Activated naive CD4-positive, alpha-beta T cell treated with Interleukin-2 at 50 U/mL for 16 hours (primary cell): ENCODE results near the gene TADA2B.

Experiments
- DNase-seq: peaks from one replicate; pipeline ENCODE4 v3.0.0-alpha.2; 2020

TADA2B gene

DNA sequence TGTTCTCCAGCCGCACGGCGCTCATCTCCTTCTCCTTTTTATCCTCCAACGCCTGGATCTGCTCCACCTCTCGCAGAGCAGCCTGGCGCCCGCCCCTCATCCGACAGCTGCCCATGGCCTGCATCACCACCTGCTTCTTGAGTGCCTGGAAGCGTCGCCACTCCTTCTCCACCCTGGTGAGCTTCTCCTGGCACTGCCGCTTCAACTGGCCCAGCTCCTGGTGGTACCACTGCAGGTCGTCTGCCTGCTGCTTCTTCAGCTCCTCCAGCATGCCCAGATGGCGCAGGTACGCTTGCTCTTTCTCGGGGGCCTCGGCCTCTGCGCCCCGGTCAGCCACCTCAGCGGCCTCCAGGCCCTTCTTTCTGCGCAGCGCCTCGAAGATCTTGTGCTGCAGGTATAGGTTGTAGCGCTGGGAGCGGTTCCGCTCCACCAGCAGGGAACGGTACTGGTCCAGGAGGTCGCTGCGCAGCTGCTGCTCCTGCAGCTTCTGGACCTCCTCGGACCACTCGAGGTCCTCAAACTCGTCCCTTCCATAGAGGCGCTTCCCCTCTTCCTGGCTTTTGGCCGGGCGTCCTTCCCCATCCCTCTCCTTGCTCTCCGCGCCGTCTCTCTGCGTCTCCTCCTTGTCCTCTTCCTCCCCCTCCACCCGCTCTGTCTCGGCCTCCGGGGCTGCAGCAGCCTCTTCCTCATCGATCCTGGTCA is 1.2 kb upstream of the TADA2B start:
- DNase-seq: no peak

DNA sequence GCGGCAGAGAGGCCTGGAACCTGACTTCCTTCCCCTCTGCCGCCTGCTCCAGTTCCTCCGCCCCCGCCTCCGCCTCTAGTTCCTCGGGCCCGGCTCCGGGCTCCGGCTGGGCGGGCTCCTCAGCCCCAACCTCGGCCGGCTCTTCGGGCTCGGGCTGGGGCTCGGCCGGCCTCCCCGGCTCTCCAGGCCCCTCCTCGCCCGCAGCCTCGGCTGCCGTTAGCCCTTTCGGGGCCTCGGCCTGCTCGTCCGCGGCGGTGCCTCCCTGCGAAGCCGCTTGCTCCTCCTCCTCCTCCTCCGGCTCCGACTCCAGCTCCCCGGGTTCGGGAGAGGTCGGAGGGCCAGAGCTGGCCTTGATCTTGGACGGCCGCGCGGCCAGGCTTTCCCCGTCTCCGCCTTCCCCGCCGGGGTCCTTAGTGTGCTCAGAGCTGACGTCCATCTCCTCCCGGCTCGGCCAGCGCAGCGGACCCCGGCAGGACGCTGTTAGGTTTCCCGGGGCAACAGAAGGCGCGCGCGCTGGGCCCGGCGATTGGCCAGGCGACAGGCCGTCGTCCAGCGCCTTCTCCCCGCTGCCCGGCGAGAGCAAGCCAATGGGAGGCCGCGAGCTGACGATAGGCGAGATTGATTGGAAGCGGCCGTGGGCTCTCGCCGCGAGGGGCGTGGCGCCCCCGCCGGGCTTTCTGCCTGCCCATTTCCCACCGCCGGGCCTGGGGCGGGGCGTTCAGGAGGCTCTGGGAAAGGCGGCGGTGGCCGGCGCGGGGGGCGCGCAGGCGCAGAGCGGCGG is 479 bp upstream of the TADA2B start:
- peak; percentile 94 for DNase-seq

- no peak for DNase-seq
Observed at GRCh38 chr4:7044137-7044930, 1.2 kb downstream of the TADA2B start.

DNA sequence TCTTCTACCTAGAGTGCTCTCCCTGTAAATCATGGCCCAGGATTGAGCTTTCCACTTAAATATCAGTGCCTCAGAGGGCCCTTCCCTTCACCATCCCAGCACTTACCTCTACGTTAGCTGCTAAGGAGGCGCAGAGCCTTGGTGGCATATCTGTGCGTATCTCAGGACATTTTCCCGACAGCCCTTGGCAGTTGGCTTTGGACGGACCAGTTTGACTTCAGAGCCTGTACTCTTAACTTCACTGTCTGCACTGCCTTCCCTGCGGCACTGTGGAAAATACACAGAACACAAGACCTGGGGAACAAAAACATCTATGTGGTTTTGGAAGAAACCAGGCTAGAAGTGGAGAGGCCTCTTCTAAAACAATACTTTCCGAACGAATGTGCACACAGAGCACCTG is 2.4 kb downstream of the TADA2B start:
- DNase-seq: no peak

DNA sequence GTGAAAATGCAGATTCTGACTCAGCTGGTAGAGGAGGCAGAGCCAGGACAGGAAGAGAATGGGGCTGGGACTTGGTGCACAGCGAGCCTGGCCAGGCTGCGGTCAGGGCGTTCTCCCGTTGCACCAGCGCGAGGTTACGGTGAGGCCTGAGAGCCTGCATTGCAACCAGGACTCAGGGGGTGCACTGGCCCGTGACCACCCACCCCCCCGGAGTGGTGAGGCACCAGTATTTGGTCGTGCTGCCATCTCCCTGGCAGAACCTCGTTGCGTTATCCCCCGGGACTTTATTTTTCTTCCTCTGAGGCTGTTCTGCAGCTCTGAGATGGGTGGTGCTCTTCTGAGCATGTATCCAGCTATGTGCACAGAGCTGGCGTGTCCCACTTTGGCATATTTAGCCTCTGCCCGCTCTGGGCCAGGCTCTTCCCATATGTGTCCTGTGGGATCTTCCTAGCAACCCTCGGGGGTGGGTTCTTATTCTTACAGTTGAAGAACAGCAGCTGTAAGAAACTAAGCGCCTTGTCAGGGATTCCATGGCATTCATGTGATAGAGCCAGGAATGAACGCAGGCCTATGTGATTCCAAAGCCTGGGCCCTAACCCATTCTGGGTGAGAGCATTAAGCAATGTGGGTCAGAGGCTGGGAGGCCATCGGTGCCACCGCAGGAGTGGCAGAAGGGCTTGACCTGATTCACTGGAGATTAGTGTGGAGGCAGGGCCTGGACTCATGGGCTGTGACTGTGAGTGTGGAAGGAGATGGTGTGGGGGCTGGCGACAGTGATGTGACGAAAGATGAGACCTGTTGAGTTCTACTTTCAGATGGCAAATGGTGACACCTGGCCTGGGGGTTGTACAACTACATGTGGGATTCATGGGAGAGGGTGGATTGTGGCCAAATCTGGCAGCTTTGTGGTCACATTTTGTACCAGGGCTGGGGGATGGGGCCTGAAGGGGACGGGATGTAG is 3.1 kb downstream of the TADA2B start:
- DNase-seq: no peak

DNA sequence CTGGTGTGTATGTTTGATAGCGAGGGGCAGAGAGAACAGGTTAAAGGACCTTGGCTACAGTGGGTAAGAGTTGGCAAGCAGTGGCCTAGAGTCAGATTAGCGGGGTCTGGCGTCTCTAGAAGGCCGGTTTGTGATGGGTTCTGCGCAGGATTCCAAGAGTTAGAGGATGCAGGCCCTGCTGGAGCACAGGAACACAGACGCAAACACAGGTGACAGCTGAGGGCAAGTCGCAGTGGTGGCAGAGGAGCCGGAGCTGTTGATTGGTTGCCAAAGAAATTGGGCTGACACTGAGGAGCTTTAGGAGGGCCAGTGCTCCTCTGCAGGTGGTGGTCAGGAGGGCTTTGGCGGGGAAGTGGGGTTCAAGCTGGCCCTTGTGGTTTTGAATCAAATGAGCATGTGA is 3.8 kb downstream of the TADA2B start:
- DNase-seq: no peak

DNA sequence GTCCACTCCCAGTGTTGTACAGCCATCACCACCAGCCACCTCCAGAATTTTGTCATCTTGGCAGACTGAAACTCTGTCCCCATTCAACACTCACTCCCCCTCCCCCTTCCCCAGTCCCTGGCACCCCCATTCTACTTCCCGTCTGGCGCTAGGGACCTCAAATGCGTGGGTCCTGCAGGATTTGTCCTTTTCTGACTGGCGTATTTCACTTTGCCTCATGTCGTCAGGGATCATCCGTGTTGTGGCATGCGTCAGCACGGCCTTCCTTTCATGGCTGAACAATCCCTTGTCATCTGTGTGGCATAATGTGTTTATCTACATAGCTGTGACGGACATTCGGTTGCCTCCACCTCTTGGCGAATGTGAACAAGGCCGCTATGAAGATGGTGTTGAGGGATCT is 5.5 kb downstream of the TADA2B start:
- no peak for DNase-seq

GRCh38 chr4:7049295-7049694 is 6.1 kb downstream of the TADA2B start:
- DNase-seq: no peak

GRCh38 chr4:7049739-7050138 is 6.6 kb downstream of the TADA2B start:
- no peak for DNase-seq

DNA sequence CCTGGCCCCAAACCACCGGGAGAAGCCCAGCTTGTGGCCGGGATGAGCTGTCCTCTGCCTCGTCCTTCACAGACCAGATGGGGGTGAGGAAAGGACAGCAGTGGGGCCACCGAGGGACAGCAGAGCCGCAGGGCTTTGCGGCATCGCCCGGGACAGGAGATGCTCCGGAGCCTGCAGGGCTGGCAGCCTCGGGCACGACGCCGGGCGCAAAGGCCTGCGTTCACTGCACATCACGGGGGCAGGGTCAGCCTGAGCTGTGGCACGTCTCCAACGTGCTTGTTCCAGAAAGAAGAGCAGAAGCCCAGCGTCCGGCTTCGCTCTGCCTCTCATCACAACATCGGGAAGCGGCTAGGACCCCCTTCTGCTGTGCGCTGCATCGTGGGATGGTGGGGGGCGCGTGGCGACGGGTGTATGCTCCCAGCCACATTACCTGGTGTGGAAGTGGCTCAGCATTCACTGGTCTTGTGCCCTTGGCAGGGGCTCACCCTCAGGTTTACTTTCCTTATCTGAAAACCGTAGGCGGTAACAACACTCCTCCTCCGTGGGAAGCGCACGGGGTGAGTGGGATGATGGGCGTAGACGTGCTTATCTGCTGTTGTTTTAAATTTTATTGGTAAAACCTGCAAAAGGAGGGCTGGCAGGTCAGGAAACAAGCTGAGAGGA is 7.4 kb downstream of the TADA2B start:
- DNase-seq: no peak

DNA sequence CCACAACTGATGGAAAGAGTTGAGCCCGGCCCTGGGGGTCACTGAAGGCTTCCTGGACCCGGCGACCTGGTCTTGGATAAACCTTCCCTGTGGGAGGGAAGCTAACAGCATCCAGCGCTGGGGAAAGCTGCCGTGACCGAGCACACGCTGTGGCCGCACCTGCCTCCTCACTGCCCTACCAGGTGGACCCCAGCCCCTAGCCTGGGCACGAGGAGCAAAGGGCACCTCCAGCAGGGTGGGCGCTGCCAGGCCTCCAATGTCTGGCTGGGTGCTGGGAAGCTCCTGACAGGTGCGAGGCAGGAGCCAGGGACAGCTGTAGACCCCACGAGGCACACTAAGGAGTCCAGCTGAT is 7.9 kb downstream of the TADA2B start:
- no peak for DNase-seq

DNA sequence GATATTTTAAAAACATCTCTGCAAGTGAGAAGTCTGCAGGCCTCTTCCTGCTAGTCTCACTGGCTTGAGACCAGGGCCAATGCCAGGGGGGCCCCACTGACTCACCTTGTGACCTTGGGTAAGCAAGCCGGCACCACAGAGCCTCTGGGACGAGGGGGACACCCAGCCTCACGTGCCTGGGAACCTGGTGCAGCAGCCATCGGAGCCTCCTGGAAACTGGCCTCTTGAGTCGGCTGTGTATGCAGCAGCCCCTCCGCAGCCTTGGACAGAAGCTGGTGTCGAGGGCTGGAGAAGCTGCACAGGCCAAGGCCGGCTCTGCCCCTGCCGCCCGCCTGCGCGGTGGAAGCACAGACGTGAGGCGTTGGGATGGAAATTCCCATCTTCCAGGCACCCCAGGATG is 8.7 kb downstream of the TADA2B start:
- no peak for DNase-seq

GRCh38 chr4:7052313-7052712 is 9.1 kb downstream of the TADA2B start:
- no peak for DNase-seq

GRCh38 chr4:7052923-7053715 is 9.9 kb downstream of the TADA2B start:
- DNase-seq: no peak

GRCh38 chr4:7054106-7054880 is 11.1 kb downstream of the TADA2B start:
- no peak for DNase-seq

GRCh38 chr4:7055111-7055989 is 12.2 kb downstream of the TADA2B start:
- no peak for DNase-seq

GRCh38 chr4:7055990-7056325 is 12.8 kb downstream of the TADA2B start:
- no peak for DNase-seq

GRCh38 chr4:7058792-7059191 is 15.6 kb downstream of the TADA2B start:
- DNase-seq: no peak

GRCh38 chr4:7059662-7060061 is 16.5 kb downstream of the TADA2B start:
- no peak for DNase-seq
